HG02981 (cell line): Measurements from ENCODE around the gene MMP13.
"Not testable (repeated sequence)": the region's sequence is repeated elsewhere in the genome, so short reads cannot be mapped to it uniquely, and the experiment has no call there.

ENCODE experiments used
- ATAC-seq: cut with Tn5 transposase; IDR thresholded peaks from one replicate; pipeline ENCODE4 v1.9.1; 2021; ENCODE audit warnings: mild to moderate bottlenecking, moderate library complexity; ENCODE audit not compliant: unreplicated experiment

MMP13 gene

DNA sequence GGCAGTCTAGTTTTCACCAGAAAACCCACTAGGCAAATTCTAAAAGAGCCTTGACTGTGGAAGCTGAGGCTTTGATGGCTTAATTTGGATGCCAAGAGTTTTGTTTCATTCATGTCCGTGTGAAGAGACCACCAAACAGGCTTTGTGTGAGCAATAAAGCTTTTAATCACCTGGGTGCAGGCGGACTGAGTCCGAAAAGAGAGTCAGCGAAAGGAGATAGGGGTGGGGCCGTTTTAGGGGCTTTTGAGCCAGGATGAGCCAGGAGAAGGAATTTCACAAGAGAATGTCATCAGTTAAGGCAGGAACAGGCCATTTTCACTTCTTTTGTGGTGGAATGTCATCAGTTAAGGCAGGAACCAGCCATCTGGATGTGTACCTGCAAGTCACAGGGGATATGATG, 51.6 kb downstream of the MMP13 start:
- ATAC-seq: not testable (repeated sequence)

DNA sequence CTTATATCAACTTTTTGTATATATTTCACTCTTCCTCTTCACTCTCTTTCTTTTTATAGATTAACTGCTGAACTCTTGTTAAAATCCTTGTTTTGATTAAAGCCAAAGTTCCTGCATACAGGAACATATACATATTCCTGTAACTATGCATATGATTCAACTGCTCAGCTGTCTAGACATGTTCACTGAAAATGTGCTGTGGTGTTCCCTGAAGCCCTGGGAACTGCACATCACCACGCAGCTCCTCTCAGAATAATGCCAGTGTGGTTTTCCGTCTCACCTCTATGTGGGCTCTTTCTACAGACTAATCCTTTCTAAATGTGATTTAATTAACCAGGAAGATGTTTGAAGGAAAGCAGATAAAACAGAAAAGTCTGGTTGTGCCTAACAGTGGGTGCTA, 55.2 kb downstream of the MMP13 start:
- ATAC-seq: no peak
